Measurements from ENCODE around the gene CORO7.

Gene CORO7

DNA sequence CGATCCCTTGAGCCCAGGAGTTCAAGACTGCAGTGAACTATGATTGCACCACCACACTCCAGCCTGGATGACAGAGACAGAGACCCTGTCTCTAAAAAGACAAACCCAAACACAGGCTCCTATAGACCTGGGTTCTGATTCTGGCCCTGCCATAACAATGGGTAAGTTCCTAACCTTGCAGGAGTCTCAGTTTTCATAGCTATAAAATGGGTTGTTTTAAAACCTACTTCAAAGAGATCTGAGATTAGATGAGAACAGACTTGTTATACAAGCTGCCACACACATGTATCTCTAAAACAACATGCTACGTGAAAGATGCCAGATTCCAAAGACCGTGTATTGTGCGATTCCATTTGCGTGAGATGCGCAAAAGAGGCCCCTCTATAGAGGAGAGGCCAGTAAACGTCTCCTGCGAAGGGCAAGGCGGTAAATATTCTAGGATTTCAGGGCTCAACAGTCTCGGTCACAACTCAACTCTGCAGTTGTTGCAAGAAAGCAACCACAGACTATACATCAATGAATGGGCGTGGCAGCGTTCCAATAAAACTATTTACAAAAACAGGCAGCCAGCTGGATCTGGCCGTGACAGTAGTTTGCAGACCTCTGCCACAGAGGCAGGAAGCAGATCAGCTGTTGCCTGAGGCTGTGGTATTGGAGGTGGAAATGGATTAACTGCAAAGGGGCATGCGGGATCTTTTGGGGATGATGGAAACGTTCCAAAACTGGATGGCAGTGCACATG is 5.9 kb downstream of the CORO7 start:
- Histone ChIP-seq H3K27me3 (ENCODE audit: insufficient read depth, low read length) (no peaks in the 10 kb centered on the region), H3K27ac (ENCODE audit: low read depth, low read length) (no peak overlapping the region), H3K4me3 (ENCODE audit: low read length) (no peak overlapping the region), H3K4me1 (ENCODE audit: insufficient read depth, low read length) (peaks cover 3% of the 10 kb centered on the region; the same call in 1 of the 2 replicates), H3K36me3 (ENCODE audit: insufficient read depth, low read length) (peaks cover 8% of the 10 kb centered on the region; the same call in 1 of the 2 replicates), H3K9me3 (ENCODE audit: insufficient read depth, low read depth, low read length) (no peaks in the 10 kb centered on the region), H3K9ac (ENCODE audit: low read depth, low read length) (no peak overlapping the region)
- WGBS, result 94% methylated on average over 15 of the region's 15 CpGs

DNA sequence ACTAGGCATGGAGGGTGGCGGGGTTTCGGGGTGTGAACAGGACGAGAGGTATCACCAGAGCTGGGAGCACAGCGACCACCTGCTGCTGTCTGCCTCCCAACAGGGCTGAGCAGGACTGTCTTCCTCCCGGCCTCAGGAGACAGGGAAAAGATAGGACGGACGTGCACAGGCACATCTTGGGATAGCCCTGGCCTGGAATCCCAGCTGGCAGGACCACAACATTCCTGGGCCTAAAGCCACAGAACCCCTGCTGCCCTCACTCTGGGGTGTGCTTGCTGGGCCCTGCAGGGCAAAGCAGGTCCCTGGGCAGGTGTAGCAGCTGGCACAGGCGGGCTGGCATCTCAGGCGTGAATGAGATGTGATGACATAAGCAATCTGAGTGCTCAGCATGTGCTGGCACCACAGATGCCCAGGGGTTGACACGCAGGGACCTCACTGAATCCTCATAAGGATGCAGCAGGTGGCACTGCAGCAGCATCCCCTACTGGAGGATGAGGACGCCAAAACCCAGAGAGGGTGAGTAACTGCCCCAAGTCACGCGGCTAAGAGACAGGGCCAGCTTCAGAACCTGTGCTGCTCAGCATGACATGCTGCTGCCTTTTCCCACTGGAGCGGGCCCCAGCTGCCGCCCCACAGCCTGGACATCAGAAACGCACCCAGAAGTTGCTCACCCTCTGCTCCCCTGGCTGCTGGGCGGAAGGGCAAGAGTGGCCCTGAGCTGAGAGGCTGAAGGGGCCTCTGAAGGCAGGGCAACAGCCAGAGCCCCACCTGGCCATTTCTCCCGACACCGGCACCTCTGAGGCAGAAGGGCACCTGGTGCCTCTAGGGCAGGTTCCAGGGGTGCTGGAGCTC is 7.1 kb downstream of the CORO7 start:
- no peaks in the 10 kb centered on the region for H3K27me3 ChIP-seq (ENCODE audit: insufficient read depth, low read length)
- peaks cover 8% of the 10 kb centered on the region; the same call in 1 of the 2 replicates for H3K36me3 ChIP-seq (ENCODE audit: insufficient read depth, low read length)
- H3K9ac ChIP-seq (ENCODE audit: low read depth, low read length), result no peak overlapping the region
- no peaks in the 10 kb centered on the region for H3K4me1 ChIP-seq (ENCODE audit: insufficient read depth, low read length)
- H3K9me3 ChIP-seq (ENCODE audit: insufficient read depth, low read depth, low read length), result no peaks in the 10 kb centered on the region
- H3K27ac ChIP-seq (ENCODE audit: low read depth, low read length), result no peak overlapping the region
- H3K4me3 ChIP-seq (ENCODE audit: low read length), result no peak overlapping the region
- WGBS, result 91% methylated on average over 19 of the region's 19 CpGs

DNA sequence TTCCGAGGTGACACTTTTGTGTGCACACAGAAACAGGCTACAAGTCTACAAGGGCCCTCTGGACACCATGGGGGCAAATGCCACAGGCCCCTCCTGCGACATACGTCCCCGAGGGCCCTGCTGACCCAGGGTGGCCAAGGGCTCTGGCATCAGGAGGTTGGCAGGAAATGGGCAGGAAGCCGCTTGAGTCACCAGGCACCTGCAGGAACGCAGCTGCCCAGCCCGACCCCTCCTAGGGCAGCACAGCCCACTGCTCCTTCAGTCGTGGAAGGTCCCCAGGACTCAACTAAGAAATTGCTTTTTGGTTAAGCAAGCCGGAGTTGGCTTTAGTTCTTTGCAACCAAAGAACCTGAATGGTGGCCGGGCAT is 8.1 kb downstream of the CORO7 start:
- H3K27ac ChIP-seq (ENCODE audit: low read depth, low read length), result no peak overlapping the region
- H3K9ac ChIP-seq (ENCODE audit: low read depth, low read length), result no peak overlapping the region
- no peak overlapping the region for H3K4me3 ChIP-seq (ENCODE audit: low read length)
- no peaks in the 10 kb centered on the region for H3K9me3 ChIP-seq (ENCODE audit: insufficient read depth, low read depth, low read length)
- no peaks in the 10 kb centered on the region for H3K4me1 ChIP-seq (ENCODE audit: insufficient read depth, low read length)
- 94% methylated on average over 10 of the region's 10 CpGs for WGBS
- H3K27me3 ChIP-seq (ENCODE audit: insufficient read depth, low read length), result no peaks in the 10 kb centered on the region
- H3K36me3 ChIP-seq (ENCODE audit: insufficient read depth, low read length), result peaks cover 8% of the 10 kb centered on the region; the same call in 1 of the 2 replicates

DNA sequence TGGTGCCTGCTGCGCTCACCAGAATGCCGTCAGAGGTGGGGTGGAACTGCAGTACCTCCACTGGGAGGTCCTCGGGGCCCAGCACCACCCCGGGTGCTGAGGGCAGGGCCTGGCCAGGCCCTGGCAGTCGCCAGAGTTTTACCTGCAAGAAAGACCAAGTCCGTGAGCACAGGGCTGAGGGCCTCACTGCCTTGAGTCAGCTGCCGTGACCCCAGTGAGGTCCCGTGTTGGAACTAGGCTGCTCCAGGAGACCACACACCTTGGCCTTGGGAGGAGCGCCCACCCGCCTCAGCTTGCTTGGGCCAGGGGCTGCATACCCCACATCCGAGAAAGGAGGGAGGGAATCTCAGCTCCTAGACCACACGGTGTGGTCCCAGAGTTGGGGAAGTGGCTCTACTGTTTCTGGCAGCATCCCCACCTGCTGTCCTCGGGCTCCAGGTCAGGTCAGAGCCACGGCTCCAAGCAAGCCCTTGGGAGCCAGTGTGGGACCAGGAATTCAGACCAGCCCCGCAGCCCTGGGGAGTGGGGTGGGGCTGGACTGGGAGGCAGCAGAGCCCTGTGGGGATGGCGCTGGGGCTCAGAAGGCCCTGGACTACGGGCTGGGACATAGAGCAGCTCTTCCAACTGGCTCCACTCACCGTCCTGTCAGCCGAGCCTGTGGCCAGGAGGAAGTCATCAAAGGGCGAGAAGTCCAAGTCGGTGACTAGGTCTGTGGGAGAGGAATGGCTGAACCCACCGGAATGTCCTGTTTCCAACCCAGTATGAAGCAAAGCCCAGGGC is 8.7 kb downstream of the CORO7 start:
- WGBS, result 94% methylated on average over 21 of the region's 22 CpGs
- no peaks in the 10 kb centered on the region for H3K9me3 ChIP-seq (ENCODE audit: insufficient read depth, low read depth, low read length)
- H3K4me3 ChIP-seq (ENCODE audit: low read length), result no peak overlapping the region
- H3K36me3 ChIP-seq (ENCODE audit: insufficient read depth, low read length), result peaks cover 6% of the 10 kb centered on the region; the same call in 1 of the 2 replicates
- H3K4me1 ChIP-seq (ENCODE audit: insufficient read depth, low read length), result no peaks in the 10 kb centered on the region
- no peaks in the 10 kb centered on the region for H3K27me3 ChIP-seq (ENCODE audit: insufficient read depth, low read length)
- H3K9ac ChIP-seq (ENCODE audit: low read depth, low read length), result no peak overlapping the region
- no peak overlapping the region for H3K27ac ChIP-seq (ENCODE audit: low read depth, low read length)

DNA sequence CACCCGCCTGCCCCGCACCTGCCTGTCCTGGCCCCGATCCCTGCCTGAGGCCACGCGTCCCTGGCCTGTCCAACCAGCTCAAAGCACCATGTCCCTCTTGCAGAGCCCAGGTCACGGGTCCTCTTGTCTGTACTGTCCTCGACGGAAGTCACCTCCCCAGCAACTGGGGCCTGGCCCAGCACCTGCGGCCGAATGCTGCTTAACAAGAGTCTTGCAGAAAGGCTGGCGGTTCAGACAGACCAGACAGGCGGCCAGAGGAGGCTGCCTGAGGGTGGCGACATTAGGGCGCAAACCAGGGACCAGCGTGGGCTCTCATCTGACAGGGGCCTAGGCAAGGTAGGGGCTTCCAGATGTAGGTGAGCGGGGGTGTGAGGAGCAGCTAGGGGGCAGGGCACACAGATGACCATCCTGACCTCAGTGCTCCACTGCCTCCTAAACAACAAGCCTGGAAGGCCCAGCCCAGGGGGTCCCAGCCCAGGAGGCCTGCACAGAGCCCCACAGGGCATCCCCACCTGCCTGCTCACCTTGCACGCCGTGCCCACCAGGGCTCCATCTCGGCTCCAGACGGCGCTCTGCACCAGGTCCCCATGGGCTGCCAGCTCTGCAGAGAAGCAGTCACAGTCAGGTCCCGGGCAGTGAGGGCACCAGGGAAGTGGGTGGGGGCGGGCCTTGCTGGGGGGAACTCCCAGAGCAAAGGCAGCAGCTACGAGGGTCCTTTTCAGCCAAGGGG is 11.3 kb downstream of the CORO7 start:
- Histone ChIP-seq H3K27me3 (ENCODE audit: insufficient read depth, low read length) (no peaks in the 10 kb centered on the region), H3K9ac (ENCODE audit: low read depth, low read length) (no peak overlapping the region), H3K36me3 (ENCODE audit: insufficient read depth, low read length) (0 out of 2 replicates have a peak, but pooled peaks cover 3% of the 10 kb centered on the region), H3K27ac (ENCODE audit: low read depth, low read length) (no peak overlapping the region), H3K4me1 (ENCODE audit: insufficient read depth, low read length) (no peaks in the 10 kb centered on the region), H3K4me3 (ENCODE audit: low read length) (no peak overlapping the region), H3K9me3 (ENCODE audit: insufficient read depth, low read depth, low read length) (no peaks in the 10 kb centered on the region)
- 91% methylated on average over 24 of the region's 24 CpGs for WGBS

DNA sequence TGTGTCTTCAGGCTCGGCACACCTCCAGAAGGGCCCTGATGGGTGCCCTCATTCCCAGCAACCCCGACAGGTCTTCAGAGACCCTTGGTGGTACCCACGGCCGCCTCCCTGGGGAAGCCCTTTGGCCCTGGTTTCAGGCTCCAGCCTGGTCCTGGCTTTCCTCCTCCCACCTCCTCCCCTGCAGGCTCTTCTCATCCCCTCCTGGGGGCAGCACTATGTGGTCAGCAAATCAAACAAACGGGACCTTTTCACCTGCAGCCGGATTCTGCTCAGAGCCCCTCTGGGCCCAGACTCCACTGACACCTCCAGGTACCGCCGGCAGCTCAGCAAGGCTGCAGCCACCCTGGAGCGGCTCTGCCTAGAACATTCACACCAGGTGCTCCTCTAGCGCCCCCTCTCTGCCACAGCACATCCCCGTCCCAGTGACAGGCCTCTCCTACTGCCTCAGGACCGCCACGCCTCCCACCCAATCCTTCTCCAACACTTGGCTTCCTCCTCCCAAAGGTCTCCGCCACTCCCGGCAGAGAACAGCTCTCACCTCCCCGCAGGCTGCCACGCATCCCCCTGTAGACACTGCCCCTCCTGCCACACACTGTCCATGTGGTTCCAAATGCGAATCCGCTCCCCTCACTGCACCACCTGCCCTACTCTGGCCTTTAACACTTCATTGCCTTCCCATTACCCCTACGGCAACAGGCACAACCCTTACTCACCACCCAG is 12.0 kb downstream of the CORO7 start:
- Histone ChIP-seq H3K27me3 (ENCODE audit: insufficient read depth, low read length) (no peaks in the 10 kb centered on the region), H3K9ac (ENCODE audit: low read depth, low read length) (no peak overlapping the region)
- WGBS, result 55% methylated on average over 20 of the region's 20 CpGs

DNA sequence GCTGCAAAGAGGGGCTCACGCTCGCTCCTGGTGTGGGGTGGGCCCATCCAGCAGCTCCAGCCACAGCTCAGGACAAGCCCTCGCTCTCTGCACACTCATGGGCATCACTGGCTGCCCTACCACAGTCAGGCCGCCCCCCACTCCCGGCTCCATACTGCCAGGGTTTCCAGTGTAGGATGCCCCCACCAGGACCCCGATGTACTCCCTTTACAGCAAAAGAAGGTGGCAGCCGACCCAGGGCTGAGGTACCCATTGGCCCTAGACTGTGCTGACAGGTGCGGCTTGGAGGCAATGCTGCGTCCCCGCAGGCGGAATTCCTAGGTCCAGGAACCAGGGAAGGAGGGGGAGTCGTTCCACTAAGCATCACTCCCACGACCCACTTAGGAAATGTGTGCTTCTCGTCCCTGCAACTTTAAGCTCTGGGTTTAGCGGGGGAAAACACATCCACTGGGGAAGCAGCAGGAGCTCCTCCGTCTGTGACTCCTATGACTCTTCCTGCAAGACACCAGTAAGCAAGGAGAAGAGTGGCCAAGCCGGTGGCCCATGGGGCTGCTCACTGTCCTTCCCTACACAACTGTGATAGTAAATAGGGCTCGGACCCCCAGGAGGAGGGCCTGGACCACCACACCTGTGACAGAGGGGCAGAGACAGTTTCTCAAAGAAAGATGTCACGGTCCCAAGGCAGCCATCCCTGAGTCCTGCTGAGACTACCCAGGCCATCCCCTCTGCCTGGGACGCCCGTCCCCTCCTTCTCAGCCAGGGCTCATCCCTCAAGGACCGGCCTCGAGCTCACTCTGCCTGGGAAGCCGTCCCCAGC is 13.1 kb downstream of the CORO7 start:
- Histone ChIP-seq H3K9me3 (ENCODE audit: insufficient read depth, low read depth, low read length) (no peaks in the 10 kb centered on the region), H3K4me1 (ENCODE audit: insufficient read depth, low read length) (no peaks in the 10 kb centered on the region), H3K4me3 (ENCODE audit: low read length) (no peak overlapping the region), H3K9ac (ENCODE audit: low read depth, low read length) (no peak overlapping the region), H3K36me3 (ENCODE audit: insufficient read depth, low read length) (0 out of 2 replicates have a peak, but pooled peaks cover 3% of the 10 kb centered on the region), H3K27me3 (ENCODE audit: insufficient read depth, low read length) (no peaks in the 10 kb centered on the region), H3K27ac (ENCODE audit: low read depth, low read length) (no peak overlapping the region)
- WGBS, result 91% methylated on average over 24 of the region's 24 CpGs

More for the DNA sequence above, 12.0 kb downstream of the CORO7 start:
- Histone ChIP-seq H3K9me3 (ENCODE audit: insufficient read depth, low read depth, low read length) (no peaks in the 10 kb centered on the region), H3K36me3 (ENCODE audit: insufficient read depth, low read length) (0 out of 2 replicates have a peak, but pooled peaks cover 3% of the 10 kb centered on the region), H3K4me3 (ENCODE audit: low read length) (no peak overlapping the region), H3K4me1 (ENCODE audit: insufficient read depth, low read length) (no peaks in the 10 kb centered on the region), H3K27ac (ENCODE audit: low read depth, low read length) (no peak overlapping the region)

DNA sequence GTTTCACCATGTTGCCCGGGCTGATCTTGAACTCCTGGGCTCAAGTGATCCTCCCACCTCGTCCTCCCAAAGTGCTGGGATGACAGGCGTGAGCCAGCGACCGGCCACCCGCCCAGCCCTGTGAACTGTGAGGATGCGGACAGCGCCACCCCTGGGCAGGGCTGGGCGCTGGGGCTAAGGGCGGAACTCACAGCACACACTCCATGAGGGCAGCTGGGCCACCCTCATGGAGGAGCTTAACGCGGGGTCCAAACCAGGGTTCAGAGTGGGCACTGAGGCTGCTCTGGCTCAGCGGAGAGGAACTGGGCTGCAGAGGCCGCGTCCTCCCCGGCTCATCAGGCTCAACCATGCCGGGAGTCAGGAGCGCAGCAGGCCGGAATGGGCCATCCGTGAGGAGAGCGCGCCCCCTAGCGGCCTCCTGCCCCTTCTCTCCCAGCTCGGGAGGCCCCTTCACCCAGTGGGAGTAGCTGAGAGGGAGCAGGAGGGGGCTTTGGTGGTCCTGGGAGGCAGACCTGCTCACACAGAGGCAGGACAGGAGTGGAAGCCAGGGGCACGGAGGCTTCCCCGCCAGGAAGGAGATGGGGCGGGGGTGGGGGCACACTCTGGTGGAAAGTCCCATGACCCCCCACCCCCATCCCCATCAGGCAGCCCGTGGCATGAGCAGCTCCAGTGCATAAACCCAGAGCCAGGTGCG is 13.8 kb downstream of the CORO7 start:
- Histone ChIP-seq H3K27me3 (ENCODE audit: insufficient read depth, low read length) (no peaks in the 10 kb centered on the region), H3K4me1 (ENCODE audit: insufficient read depth, low read length) (no peaks in the 10 kb centered on the region), H3K36me3 (ENCODE audit: insufficient read depth, low read length) (0 out of 2 replicates have a peak, but pooled peaks cover 1% of the 10 kb centered on the region), H3K9me3 (ENCODE audit: insufficient read depth, low read depth, low read length) (no peaks in the 10 kb centered on the region), H3K9ac (ENCODE audit: low read depth, low read length) (no peak overlapping the region), H3K4me3 (ENCODE audit: low read length) (no peak overlapping the region), H3K27ac (ENCODE audit: low read depth, low read length) (no peak overlapping the region)
- 33% methylated on average over 28 of the region's 29 CpGs for whole genome bisulfite sequencing

DNA sequence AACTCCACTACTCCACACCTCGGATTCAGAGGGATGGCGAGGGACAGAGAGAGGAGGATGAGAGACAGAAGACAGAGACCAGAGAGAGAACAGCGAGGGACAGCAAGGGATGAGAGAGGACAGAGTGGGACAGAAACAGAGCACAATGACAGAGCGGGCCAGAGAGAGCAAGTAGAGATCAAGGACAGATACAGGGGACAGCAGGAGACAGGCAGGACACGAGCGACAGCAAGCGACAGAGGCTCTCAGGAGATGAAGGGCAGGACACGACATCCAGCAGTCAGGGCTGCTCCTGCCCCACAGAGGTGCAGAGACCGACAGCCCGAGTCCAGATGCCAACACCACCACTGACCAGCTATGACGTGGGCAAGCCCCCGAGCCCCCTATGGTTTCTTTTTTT is 14.9 kb downstream of the CORO7 start:
- H3K4me3 ChIP-seq (ENCODE audit: low read length), result no peak overlapping the region
- 94% methylated on average over 12 of the region's 12 CpGs for WGBS
- H3K9ac ChIP-seq (ENCODE audit: low read depth, low read length), result no peak overlapping the region
- no peaks in the 10 kb centered on the region for H3K9me3 ChIP-seq (ENCODE audit: insufficient read depth, low read depth, low read length)
- H3K4me1 ChIP-seq (ENCODE audit: insufficient read depth, low read length), result no peaks in the 10 kb centered on the region
- no peaks in the 10 kb centered on the region for H3K27me3 ChIP-seq (ENCODE audit: insufficient read depth, low read length)
- H3K27ac ChIP-seq (ENCODE audit: low read depth, low read length), result no peak overlapping the region
- H3K36me3 ChIP-seq (ENCODE audit: insufficient read depth, low read length), result no peaks in the 10 kb centered on the region
